AG04449 (cell line): Measurements from ENCODE around the gene FBXW8.

ENCODE experiments used
- CTCF ChIA-PET: fragments of 350-600 bp; formaldehyde crosslinking; extraction: SDS; loops from one replicate; lab custom pipeline; 2021; ENCODE audit warnings: antibody characterized with exemption; lab: Yijun Ruan, JAX
- POLR2A ChIA-PET: fragments of 400-600, 350-600 bp; formaldehyde crosslinking; extraction: SDS; loops from one replicate; lab custom pipeline; 2020; ENCODE audit warnings: antibody characterized with exemption, inconsistent platforms; lab: Yijun Ruan, JAX
- DNase-seq: peaks from one replicate; pipeline ENCODE4 v3.0.0-alpha.2; 2010; ENCODE audit warnings: low read depth, low spot score
- H3K4me3 ChIP-seq: 2 replicates; pipeline ENCODE4 v1.5.1; 2011; ENCODE audit warnings: low read depth, mild to moderate bottlenecking, control low read depth, low read length
- TF ChIP-seq, protein P1 (sequence below): IDR thresholded peaks from one replicate; pipeline ENCODE4 v1.5.1; 2011; ENCODE audit warnings: mild to moderate bottlenecking, moderate library complexity, low read length, control low read depth, inconsistent platforms; ENCODE audit not compliant: insufficient read depth; ENCODE audit errors: missing control alignments

FBXW8 gene

DNA sequence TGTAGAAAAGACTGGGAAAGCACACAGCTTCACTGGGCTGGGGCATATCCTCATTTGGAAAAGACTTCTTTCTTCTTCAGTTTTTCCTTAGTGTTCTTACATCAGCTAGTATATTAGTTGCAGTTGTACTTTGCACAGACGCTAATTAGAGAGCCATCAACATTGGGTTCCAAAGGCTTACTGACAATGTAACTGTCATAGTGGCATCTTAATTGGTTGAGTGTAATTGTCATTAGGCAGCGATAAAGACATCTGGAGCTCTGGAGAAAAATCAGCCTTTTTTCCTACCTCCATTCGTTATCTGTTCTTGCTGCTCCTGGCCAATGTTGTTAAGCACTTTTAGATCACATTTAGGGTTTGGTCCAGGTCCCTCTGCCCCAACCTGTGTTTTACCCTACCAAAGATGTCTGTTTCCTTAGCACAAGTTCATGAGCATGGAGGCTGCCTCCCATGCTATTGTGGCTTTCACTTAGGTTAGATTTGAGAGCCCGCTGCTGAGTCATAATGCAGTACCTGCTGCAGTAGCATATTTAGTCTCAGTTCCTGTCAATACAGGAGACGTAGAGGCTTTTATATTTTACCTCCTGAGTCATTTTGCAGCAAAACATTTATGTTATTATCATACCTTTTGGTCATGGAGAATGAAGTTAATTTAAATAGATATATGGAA is 49.2 kb downstream of the FBXW8 start:
- H3K4me3 ChIP-seq: no peak overlapping the region
- POLR2A ChIA-PET: no interaction called here
- DNase-seq: no peak
- TF ChIP-seq, protein P1, sequence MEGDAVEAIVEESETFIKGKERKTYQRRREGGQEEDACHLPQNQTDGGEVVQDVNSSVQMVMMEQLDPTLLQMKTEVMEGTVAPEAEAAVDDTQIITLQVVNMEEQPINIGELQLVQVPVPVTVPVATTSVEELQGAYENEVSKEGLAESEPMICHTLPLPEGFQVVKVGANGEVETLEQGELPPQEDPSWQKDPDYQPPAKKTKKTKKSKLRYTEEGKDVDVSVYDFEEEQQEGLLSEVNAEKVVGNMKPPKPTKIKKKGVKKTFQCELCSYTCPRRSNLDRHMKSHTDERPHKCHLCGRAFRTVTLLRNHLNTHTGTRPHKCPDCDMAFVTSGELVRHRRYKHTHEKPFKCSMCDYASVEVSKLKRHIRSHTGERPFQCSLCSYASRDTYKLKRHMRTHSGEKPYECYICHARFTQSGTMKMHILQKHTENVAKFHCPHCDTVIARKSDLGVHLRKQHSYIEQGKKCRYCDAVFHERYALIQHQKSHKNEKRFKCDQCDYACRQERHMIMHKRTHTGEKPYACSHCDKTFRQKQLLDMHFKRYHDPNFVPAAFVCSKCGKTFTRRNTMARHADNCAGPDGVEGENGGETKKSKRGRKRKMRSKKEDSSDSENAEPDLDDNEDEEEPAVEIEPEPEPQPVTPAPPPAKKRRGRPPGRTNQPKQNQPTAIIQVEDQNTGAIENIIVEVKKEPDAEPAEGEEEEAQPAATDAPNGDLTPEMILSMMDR: no peak
- CTCF ChIA-PET: no interaction called here

GRCh38 chr12:116962197-116962596 is 51.4 kb downstream of the FBXW8 start:
- no peak overlapping the region for H3K4me3 ChIP-seq
- DNase-seq: no peak
- ChIA-PET CTCF (interaction anchor here (1.2 to 1.3 kb wide), 2 partner anchors 43 to 259 kb away, joined by 3 read pairs; no protein-coding TSS in a partner anchor), POLR2A (no interaction called here)
- TF ChIP-seq, protein P1: no peak

DNA sequence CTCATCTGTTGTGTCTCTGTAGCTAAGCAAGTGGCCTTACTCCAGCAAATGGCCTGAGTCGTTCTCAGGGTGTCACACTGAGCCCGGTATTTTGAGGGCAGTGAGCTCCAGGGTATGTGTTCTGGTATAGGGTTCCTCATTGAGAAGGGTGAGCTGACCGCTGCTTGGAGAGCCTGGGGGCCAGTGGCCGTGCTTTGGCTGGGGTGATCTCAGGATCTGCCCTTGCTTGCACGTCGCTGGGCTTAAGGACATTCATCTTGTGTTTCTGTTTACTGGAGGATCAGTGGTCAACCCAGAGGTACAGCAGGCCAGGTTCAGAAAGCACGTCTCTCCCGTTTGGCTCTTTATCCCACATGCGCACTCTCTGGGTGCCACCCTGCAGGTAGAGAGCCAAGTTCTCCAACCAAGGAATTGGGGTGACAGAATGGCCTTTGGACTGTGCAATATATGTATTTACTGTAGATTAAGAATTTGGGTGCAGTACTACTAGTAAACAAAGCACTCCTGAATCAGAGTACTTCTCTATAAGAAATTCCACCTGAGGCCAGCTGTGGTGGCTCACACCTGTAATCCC is 52.1 kb downstream of the FBXW8 start:
- ChIA-PET CTCF (interaction anchor here (1.2 to 1.3 kb wide), 2 partner anchors 43 to 259 kb away, joined by 3 read pairs; no protein-coding TSS in a partner anchor), POLR2A (no interaction called here)
- no peak overlapping the region for H3K4me3 ChIP-seq
- TF ChIP-seq, protein P1: no peak
- no peak for DNase-seq

- H3K4me3 ChIP-seq: no peak overlapping the region
- no peak for DNase-seq
- TF ChIP-seq, protein P1: no peak
- ChIA-PET CTCF (interaction anchor here (1.2 kb wide), 1 partner anchor 14 kb away, joined by 5 read pairs; no protein-coding TSS in a partner anchor), POLR2A (no interaction called here)
Measured at GRCh38 chr12:116964054-116965050, 53.6 kb downstream of the FBXW8 start.

DNA sequence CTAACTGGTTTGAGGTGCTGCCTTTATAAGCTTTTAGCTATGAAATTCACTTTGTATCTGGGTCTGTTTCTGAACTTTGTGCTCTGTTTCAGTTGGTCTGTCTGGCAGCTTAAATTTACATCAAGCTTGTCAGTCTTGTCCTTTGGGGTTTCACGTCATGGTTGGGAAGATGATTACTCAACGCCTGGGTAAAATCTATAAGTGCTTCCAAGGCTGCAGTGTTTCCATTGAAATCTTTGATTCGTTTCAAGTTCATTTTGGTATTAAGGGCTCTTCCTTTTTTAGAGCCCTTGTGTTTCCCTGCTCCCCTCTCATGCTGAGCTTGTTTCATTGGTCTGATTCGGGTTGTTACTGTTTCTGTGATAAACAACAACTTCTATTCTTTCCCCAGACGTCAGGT is 58.2 kb downstream of the FBXW8 start:
- no peak for DNase-seq
- ChIA-PET CTCF (interaction anchor here (1.3 kb wide), 1 partner anchor 10 kb away, joined by 5 read pairs; no protein-coding TSS in a partner anchor), POLR2A (no interaction called here)
- H3K4me3 ChIP-seq: no peak overlapping the region
- TF ChIP-seq, protein P1: no peak
